Measurements from ENCODE around the gene LRCH1. TPM values are rescaled to one million over a fixed set of nuclear protein-coding genes. Genes with fewer than 3 reads are reported as not detected.
A peak's percentile ranks its signal among the peaks of the same experiment; 100 is the strongest.

LRCH1 gene
- polyA plus RNA-seq, 1 donor (not counting 4 experiments of a cell fraction or from before 2014, with no cell fraction given) = 16.2 TPM

DNA sequence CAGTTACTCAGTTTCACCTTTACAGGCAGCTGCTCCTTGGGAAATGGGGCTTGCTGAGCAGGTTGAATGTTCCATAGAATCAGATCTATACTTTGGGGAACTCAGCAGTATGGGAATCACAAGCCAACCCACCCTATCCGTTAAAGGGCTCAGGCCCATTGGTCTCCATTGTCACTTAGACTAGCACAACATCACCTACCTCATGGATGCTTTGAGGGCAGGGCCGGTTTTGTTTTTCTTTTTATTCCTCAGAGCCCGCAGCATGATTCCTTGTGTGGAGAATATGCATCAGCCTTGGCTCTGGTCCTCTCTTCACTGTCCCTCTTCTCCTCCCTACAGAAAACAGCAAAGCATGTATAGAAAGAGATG, 48.0 kb downstream of the LRCH1 start:
- peaks cover 42% of the 10 kb centered on the region for H3K4me1 ChIP-seq (ENCODE audit: control insufficient read depth, extremely low read depth, insufficient read depth, low read length)
- peaks cover 91% of the 10 kb centered on the region for H3K79me2 ChIP-seq (ENCODE audit: control insufficient read depth, insufficient read depth, low read length)

DNA sequence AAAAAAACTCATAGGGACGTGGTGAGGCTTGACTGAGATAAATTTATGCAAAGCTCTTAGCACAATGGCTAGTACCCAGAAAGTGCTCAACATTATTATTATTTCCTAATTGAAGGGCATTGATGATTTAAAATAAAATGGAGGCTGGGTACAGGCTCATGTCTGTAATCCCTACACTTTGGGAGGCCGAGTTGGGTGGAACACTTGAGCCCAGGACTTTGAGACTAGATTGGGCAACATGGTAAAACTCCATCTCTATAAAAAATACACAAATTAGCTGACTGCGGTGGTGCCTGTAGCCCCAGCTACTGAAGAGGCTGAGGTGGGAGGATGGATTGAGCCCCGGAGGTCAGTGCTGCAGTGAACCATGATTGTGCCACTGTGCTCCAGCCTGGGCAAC, 49.6 kb downstream of the LRCH1 start:
- dilution Hi-C loops (cut with MboI; ENCODE audit: extremely low pct_ligation_motif_present, low sequenced_read_pairs) = no loop called here
- DNase-seq (ENCODE audit: low read depth, low spot score) (no peak), FAIRE-seq (no peak)
- no peak overlapping the region for H3K4me3 ChIP-seq (ENCODE audit: control insufficient read depth in 2 of 3, extremely low read depth in 1 of 3, insufficient read depth in 2 of 3, low read depth in 1 of 3, low read length in 3 of 3)
- no peak overlapping the region for H3K9ac ChIP-seq (ENCODE audit: control insufficient read depth, extremely low read depth, insufficient read depth, low read length)
- H3K9me1 ChIP-seq (ENCODE audit: control insufficient read depth, extremely low read depth, insufficient read depth, low read length) = peaks cover 8% of the 10 kb centered on the region
- H3K9me3 ChIP-seq (ENCODE audit: control insufficient read depth, low read depth, low read length) = no peaks in the 10 kb centered on the region
- H3K4me2 ChIP-seq (ENCODE audit: control insufficient read depth, extremely low read depth, insufficient read depth, low read depth, low read length) = no peak overlapping the region
- H3K36me3 ChIP-seq (ENCODE audit: control insufficient read depth in 2 of 2, extremely low read depth in 1 of 2, insufficient read depth in 2 of 2, low read length in 2 of 2) = no peaks in the 10 kb centered on the region
- H3K79me2 ChIP-seq (ENCODE audit: control insufficient read depth, insufficient read depth, low read length) = peaks cover 94% of the 10 kb centered on the region
- peaks cover 46% of the 10 kb centered on the region for H3K4me1 ChIP-seq (ENCODE audit: control insufficient read depth, extremely low read depth, insufficient read depth, low read length)
- H2AFZ ChIP-seq (ENCODE audit: control insufficient read depth, low read length) = no peak overlapping the region
- no peaks in the 10 kb centered on the region for H3K27me3 ChIP-seq (ENCODE audit: control insufficient read depth, extremely low read depth, insufficient read depth, low read length)
- H3K27ac ChIP-seq (ENCODE audit: control insufficient read depth, insufficient read depth, low read length) = no peak overlapping the region
- no peak for TF ChIP-seq EZH2 (IDR thresholded peaks at IDR 0.05; ENCODE audit: low read length)
- TF ChIP-seq, protein P1, sequence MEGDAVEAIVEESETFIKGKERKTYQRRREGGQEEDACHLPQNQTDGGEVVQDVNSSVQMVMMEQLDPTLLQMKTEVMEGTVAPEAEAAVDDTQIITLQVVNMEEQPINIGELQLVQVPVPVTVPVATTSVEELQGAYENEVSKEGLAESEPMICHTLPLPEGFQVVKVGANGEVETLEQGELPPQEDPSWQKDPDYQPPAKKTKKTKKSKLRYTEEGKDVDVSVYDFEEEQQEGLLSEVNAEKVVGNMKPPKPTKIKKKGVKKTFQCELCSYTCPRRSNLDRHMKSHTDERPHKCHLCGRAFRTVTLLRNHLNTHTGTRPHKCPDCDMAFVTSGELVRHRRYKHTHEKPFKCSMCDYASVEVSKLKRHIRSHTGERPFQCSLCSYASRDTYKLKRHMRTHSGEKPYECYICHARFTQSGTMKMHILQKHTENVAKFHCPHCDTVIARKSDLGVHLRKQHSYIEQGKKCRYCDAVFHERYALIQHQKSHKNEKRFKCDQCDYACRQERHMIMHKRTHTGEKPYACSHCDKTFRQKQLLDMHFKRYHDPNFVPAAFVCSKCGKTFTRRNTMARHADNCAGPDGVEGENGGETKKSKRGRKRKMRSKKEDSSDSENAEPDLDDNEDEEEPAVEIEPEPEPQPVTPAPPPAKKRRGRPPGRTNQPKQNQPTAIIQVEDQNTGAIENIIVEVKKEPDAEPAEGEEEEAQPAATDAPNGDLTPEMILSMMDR (optimal IDR thresholded peaks at IDR 0.05 in 1 of 3, IDR thresholded peaks at IDR 0.05 in 1 of 3, conservative IDR thresholded peaks at IDR 0.05 in 1 of 3; ENCODE audit: extremely low read depth in 1 of 3, insufficient read depth in 2 of 3, low read length in 3 of 3) = no peak
- H4K20me1 ChIP-seq (ENCODE audit: control insufficient read depth, extremely low read depth, insufficient read depth, low read length) = no peaks in the 10 kb centered on the region

More for the DNA sequence above, 48.0 kb downstream of the LRCH1 start:
- no peaks in the 10 kb centered on the region for H4K20me1 ChIP-seq (ENCODE audit: control insufficient read depth, extremely low read depth, insufficient read depth, low read length)
- peaks cover 8% of the 10 kb centered on the region for H3K9me1 ChIP-seq (ENCODE audit: control insufficient read depth, extremely low read depth, insufficient read depth, low read length)
- H3K4me3 ChIP-seq (ENCODE audit: control insufficient read depth in 2 of 3, extremely low read depth in 1 of 3, insufficient read depth in 2 of 3, low read depth in 1 of 3, low read length in 3 of 3) = no peak overlapping the region
- H3K36me3 ChIP-seq (ENCODE audit: control insufficient read depth in 2 of 2, extremely low read depth in 1 of 2, insufficient read depth in 2 of 2, low read length in 2 of 2) = no peaks in the 10 kb centered on the region
- H3K4me2 ChIP-seq (ENCODE audit: control insufficient read depth, extremely low read depth, insufficient read depth, low read depth, low read length) = peak overlapping the region; percentile 11
- FAIRE-seq (peak; percentile 23), DNase-seq (ENCODE audit: low read depth, low spot score) (no peak)
- TF ChIP-seq, protein P1 (optimal IDR thresholded peaks at IDR 0.05 in 1 of 3, IDR thresholded peaks at IDR 0.05 in 1 of 3, conservative IDR thresholded peaks at IDR 0.05 in 1 of 3; ENCODE audit: extremely low read depth in 1 of 3, insufficient read depth in 2 of 3, low read length in 3 of 3) = no peak
- TF ChIP-seq EZH2 (IDR thresholded peaks at IDR 0.05; ENCODE audit: low read length) = no peak
- H2AFZ ChIP-seq (ENCODE audit: control insufficient read depth, low read length) = no peak overlapping the region
- H3K27me3 ChIP-seq (ENCODE audit: control insufficient read depth, extremely low read depth, insufficient read depth, low read length) = no peaks in the 10 kb centered on the region
- H3K9me3 ChIP-seq (ENCODE audit: control insufficient read depth, low read depth, low read length) = no peaks in the 10 kb centered on the region
- dilution Hi-C loops (cut with MboI; ENCODE audit: extremely low pct_ligation_motif_present, low sequenced_read_pairs) = no loop called here
- peak overlapping the region; percentile 32 for H3K27ac ChIP-seq (ENCODE audit: control insufficient read depth, insufficient read depth, low read length)
- no peak overlapping the region for H3K9ac ChIP-seq (ENCODE audit: control insufficient read depth, extremely low read depth, insufficient read depth, low read length)
